ENCODE measurements around the gene NID2.

NID2 gene

GRCh38 chr14:51990488-51990887 lies 78.4 kb downstream of the NID2 start:
- peak overlapping the region; percentile 88 to 99 for H3K27ac Mint-ChIP-seq
- peaks cover 15 to 41% of the 10 kb centered on the region in 2 donors for H3K4me1 Mint-ChIP-seq (ENCODE audit: low read depth in 2 of 2)

DNA sequence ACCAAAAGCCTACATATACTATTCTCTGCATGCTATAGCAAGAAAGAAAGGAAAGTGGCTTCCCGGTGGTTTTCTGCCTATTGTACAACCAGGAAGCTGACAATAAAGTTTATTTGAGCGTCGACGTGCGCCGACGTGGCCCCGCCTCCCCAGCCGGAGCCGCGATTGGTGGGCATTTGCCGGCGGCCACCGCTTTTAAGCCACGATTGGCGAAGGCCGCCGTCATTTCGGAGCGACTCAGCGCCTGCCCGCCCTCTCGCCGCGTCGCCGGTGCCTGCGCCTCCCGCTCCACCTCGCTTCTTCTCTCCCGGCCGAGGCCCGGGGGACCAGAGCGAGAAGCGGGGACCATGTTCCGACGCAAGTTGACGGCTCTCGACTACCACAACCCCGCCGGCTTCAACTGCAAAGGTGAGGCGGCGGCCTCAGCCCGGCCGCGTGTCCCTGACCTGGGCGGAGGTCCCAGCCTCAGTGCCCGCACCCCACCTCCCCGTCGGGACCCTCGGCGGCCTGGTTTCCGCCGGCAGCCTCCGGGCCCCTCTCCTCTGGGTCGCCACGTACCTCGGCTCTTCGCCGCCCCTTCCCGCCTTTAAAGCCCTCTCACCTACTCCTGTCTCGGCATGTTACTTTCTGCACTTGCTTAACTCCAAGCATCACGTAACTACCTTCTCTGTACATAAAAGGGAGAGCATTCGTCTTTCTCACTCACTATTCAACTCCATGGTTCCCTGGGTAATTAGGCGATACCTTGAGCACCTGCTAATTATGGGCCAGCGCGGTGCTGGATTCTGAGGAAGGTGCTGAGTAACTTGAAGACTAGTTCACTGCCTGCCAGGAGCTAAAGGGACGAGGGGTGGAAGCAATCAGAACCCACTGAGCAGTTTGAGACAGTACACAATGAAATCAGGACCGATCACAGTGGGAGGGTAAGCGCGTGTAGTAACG lies 79.3 kb downstream of the NID2 start, which contains the start of gene RTRAF:
Gene RTRAF (plus strand): TSS at position 254 of the 942 bp plus-strand sequence. CDS start 94 bp downstream, at position 348.
- Mint-ChIP-seq H3K9me3 (no peaks in the 10 kb centered on the region), H3K4me1 (ENCODE audit: low read depth in 2 of 2) (peaks cover 15 to 37% of the 10 kb centered on the region in 2 donors), H3K4me3 (peak within 1 kb of the TSS; percentile 88 to 90), H3K27ac (peak within 1 kb of the TSS; percentile 88 to 99), H3K36me3 (ENCODE audit: insufficient read depth) (peaks cover 30% of the 10 kb centered on the region), H3K27me3 (no peaks in the 10 kb centered on the region)
- peak; percentile 94 for ATAC-seq (replicated peaks)
- peak; percentile 87 to 90 (median 87) for DNase-seq

More at GRCh38 chr14:51990488-51990887, 78.4 kb downstream of the NID2 start:
- H3K27me3 Mint-ChIP-seq: no peaks in the 10 kb centered on the region
- DNase-seq (no peak), ATAC-seq (replicated peaks) (no peak)
- H3K9me3 Mint-ChIP-seq: no peaks in the 10 kb centered on the region
- H3K36me3 Mint-ChIP-seq (ENCODE audit: insufficient read depth): peaks cover 36% of the 10 kb centered on the region
- peak overlapping the region; percentile 88 to 90 for H3K4me3 Mint-ChIP-seq

DNA sequence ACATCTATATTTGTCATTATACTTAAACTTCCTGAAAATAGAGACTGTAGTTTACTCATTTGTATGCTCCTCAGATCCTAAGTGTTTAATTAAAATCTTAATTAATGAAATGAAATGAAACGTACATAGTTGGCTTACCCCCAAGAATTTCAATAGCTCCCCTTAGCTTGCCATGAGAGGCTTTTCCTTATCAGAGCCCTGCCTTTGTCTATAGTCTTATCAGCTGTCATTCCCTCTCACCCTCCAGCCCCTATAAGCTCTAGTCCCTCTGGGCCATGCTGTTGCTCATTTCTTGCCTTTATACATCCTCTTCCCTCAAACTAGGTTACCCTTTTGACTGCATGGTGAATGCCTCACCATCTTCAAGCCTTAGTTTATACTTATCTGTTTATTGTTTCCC lies 80.6 kb downstream of the NID2 start:
- Mint-ChIP-seq H3K36me3 (ENCODE audit: insufficient read depth) (peaks cover 30% of the 10 kb centered on the region), H3K9me3 (no peaks in the 10 kb centered on the region), H3K27me3 (no peaks in the 10 kb centered on the region), H3K4me3 (no peak overlapping the region), H3K4me1 (ENCODE audit: low read depth in 2 of 2) (peaks cover 12 to 26% of the 10 kb centered on the region in 2 donors), H3K27ac (peak overlapping the region; percentile 88 to 99)
- DNase-seq (no peak), ATAC-seq (replicated peaks) (no peak)

DNA sequence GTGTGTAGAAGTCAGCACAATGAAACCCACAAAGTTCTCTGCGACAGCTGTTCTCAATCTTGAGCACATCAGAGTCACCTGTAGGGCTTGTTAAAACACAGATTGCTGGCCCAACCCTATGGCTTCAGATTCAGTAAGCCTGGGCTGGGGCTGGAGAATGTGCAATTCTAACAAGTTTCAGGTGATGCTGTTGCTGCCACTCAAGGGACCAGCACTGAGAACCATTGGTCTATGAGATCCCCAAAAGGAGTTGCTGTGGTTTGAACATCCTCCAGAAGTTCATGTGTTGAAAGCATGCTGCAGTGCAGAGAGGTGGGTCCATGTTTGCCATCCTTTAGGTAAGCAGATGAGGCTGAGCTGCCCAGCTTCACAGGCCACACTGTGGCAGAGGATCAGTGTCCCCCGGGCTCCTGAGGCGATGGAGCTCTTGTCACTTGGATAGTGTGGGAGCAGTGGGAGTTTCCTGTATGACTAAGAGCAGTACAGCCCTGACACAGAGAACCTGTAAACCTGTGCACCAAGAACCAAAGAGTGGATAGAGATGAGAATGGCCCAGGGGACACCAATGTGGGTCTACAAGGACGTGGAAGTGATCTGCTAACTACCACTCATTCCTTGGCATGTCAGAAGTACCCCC lies 87.5 kb downstream of the NID2 start:
- no peak for DNase-seq
- no peak overlapping the region for H3K27ac Mint-ChIP-seq
- H3K36me3 Mint-ChIP-seq (ENCODE audit: insufficient read depth): no peaks in the 10 kb centered on the region
- H3K4me1 Mint-ChIP-seq (ENCODE audit: low read depth in 2 of 2): peaks cover 0 to 9% of the 10 kb centered on the region in 2 donors
- H3K4me3 Mint-ChIP-seq: no peak overlapping the region
- no peaks in the 10 kb centered on the region for H3K9me3 Mint-ChIP-seq
- ATAC-seq (replicated peaks): no peak
- peaks cover 0 to 6% of the 10 kb centered on the region in 2 donors for H3K27me3 Mint-ChIP-seq

DNA sequence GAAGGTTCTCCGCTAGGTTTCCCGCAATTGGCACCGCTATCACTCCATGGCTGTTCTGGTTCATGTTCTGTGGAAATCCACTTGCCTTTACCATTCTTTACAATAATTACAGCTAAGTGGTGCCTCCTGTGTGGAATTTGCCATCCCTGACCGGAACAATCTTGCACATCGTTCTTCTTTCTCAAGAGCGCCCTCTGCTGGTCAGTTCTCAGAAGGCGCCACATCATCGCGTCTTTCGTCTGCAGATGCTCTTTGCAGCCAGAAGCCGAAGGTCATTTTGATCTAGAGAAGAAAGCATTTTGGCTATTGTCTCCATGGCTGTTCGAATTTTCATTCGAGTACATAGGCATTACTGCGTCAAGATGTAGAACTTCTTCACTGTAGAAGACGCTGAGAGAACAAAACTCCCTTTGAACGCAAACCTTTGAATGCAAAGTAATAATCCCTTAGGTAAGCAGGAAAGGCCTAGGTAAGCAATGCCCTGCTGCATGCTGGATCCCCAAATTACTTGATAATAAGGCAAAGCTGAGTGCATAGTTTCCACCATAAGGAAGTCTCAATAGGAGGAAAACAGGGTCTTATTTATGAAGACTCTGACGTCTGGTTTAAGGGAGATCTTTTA lies 89.7 kb downstream of the NID2 start:
- no peak overlapping the region for H3K4me3 Mint-ChIP-seq
- H3K27me3 Mint-ChIP-seq: peaks cover 0 to 6% of the 10 kb centered on the region in 2 donors
- no peaks in the 10 kb centered on the region for H3K9me3 Mint-ChIP-seq
- ATAC-seq (replicated peaks) (peak; percentile 90), DNase-seq (peak; percentile 80 to 83 (median 81))
- peaks cover under 1 to 9% of the 10 kb centered on the region in 2 donors for H3K4me1 Mint-ChIP-seq (ENCODE audit: low read depth in 2 of 2)
- H3K36me3 Mint-ChIP-seq (ENCODE audit: insufficient read depth): no peaks in the 10 kb centered on the region
- no peak overlapping the region for H3K27ac Mint-ChIP-seq

- peaks cover 3 to 9% of the 10 kb centered on the region in 2 donors for H3K4me1 Mint-ChIP-seq (ENCODE audit: low read depth in 2 of 2)
Measured at GRCh38 chr14:51978681-51979085, 90.2 kb downstream of the NID2 start.

GRCh38 chr14:51977075-51977474 lies 91.8 kb downstream of the NID2 start:
- Mint-ChIP-seq H3K27ac (no peak overlapping the region), H3K27me3 (peaks cover 0 to 6% of the 10 kb centered on the region in 2 donors), H3K4me1 (ENCODE audit: low read depth in 2 of 2) (peaks cover 9 to 11% of the 10 kb centered on the region in 2 donors), H3K36me3 (ENCODE audit: insufficient read depth) (no peaks in the 10 kb centered on the region), H3K9me3 (no peaks in the 10 kb centered on the region), H3K4me3 (no peak overlapping the region)
- DNase-seq (no peak), ATAC-seq (replicated peaks) (no peak)

More at GRCh38 chr14:51978681-51979085, 90.2 kb downstream of the NID2 start:
- Mint-ChIP-seq H3K9me3 (no peaks in the 10 kb centered on the region), H3K27ac (no peak overlapping the region), H3K4me3 (no peak overlapping the region), H3K36me3 (ENCODE audit: insufficient read depth) (no peaks in the 10 kb centered on the region), H3K27me3 (peaks cover 0 to 6% of the 10 kb centered on the region in 2 donors)
- ATAC-seq (replicated peaks): no peak
- no peak for DNase-seq

DNA sequence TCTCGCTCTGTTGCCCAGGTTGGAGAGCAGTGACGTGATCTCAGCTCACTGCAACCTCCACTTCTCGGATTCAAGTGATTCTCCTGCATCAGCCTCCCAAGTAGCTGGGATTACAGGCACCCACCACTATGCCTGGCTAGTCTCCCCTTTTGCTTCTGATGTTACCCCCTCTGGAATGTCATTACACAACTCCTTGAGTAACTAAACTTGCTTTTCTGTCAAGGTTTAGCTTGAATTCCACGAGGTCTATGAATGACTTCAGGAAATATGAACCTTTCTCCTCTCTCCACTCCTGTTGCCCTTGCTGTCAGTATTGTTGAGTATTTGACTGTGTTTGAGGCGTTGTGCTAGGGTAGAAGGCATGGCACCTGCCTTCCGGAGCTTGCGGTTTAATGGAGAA lies 96.3 kb downstream of the NID2 start:
- Mint-ChIP-seq H3K27ac (no peak overlapping the region), H3K4me1 (ENCODE audit: low read depth in 2 of 2) (peaks cover 0 to 24% of the 10 kb centered on the region in 2 donors), H3K9me3 (no peaks in the 10 kb centered on the region), H3K27me3 (no peaks in the 10 kb centered on the region), H3K36me3 (ENCODE audit: insufficient read depth) (peaks cover 14% of the 10 kb centered on the region), H3K4me3 (no peak overlapping the region)
- DNase-seq (no peak), ATAC-seq (replicated peaks) (no peak)

- Mint-ChIP-seq H3K9me3 (no peaks in the 10 kb centered on the region), H3K27me3 (no peaks in the 10 kb centered on the region), H3K4me1 (ENCODE audit: low read depth in 2 of 2) (peaks cover 3 to 27% of the 10 kb centered on the region in 2 donors), H3K36me3 (ENCODE audit: insufficient read depth) (peaks cover 37% of the 10 kb centered on the region), H3K27ac (peak overlapping the region; percentile 73 to 74), H3K4me3 (no peak overlapping the region)
- ATAC-seq (replicated peaks) (no peak), DNase-seq (no peak)
Measured at GRCh38 chr14:51969852-51970540, 98.9 kb downstream of the NID2 start.

GRCh38 chr14:51967521-51967920 lies 101.3 kb downstream of the NID2 start:
- peak overlapping the region; percentile 60 to 76 for H3K27ac Mint-ChIP-seq

GRCh38 chr14:51963286-51963685 lies 105.6 kb downstream of the NID2 start:
- Mint-ChIP-seq H3K36me3 (ENCODE audit: insufficient read depth) (peaks cover 55% of the 10 kb centered on the region), H3K4me3 (no peak overlapping the region), H3K9me3 (peaks cover 2 to 20% of the 10 kb centered on the region in 2 donors), H3K27ac (peak overlapping the region; percentile 2 to 67), H3K4me1 (ENCODE audit: low read depth in 2 of 2) (peaks cover 34 to 60% of the 10 kb centered on the region in 2 donors), H3K27me3 (no peaks in the 10 kb centered on the region)
- ATAC-seq (replicated peaks) (no peak), DNase-seq (no peak)

More at GRCh38 chr14:51967521-51967920, 101.3 kb downstream of the NID2 start:
- H3K9me3 Mint-ChIP-seq: no peaks in the 10 kb centered on the region
- no peak for DNase-seq
- no peaks in the 10 kb centered on the region for H3K27me3 Mint-ChIP-seq
- H3K4me1 Mint-ChIP-seq (ENCODE audit: low read depth in 2 of 2): peaks cover 8 to 37% of the 10 kb centered on the region in 2 donors
- H3K36me3 Mint-ChIP-seq (ENCODE audit: insufficient read depth): peaks cover 42% of the 10 kb centered on the region
- no peak for ATAC-seq (replicated peaks)
- no peak overlapping the region for H3K4me3 Mint-ChIP-seq

- Mint-ChIP-seq H3K27ac (peak overlapping the region; percentile 2 to 67), H3K9me3 (peaks cover 2 to 20% of the 10 kb centered on the region in 2 donors), H3K4me1 (ENCODE audit: low read depth in 2 of 2) (peaks cover 34 to 61% of the 10 kb centered on the region in 2 donors), H3K36me3 (ENCODE audit: insufficient read depth) (peaks cover 53% of the 10 kb centered on the region), H3K27me3 (no peaks in the 10 kb centered on the region), H3K4me3 (no peak overlapping the region)
- no peak for DNase-seq
- ATAC-seq (replicated peaks): no peak
Measured at GRCh38 chr14:51962711-51963110, 106.1 kb downstream of the NID2 start.
